ENCODE results near the gene IGF2. TPM values are rescaled to one million over a fixed set of nuclear protein-coding genes. Genes with fewer than 3 reads are reported as not detected.

IGF2 gene
- total RNA-seq, 1 experiment from 2014 or later: 0.24 TPM

- DNase-seq (ENCODE audit: low read depth): no peak
Observed at GRCh38 chr11:2154195-2154585, 15.0 kb upstream of the IGF2 start.

GRCh38 chr11:2153581-2154194, 14.5 kb upstream of the IGF2 start:
- DNase-seq (ENCODE audit: low read depth): no peak

- peak; percentile 59 for DNase-seq (ENCODE audit: low read depth)
Observed at GRCh38 chr11:2151500-2152257, 12.5 kb upstream of the IGF2 start.

GRCh38 chr11:2149864-2150847, 11.0 kb upstream of the IGF2 start:
- no peak for DNase-seq (ENCODE audit: low read depth)

GRCh38 chr11:2149460-2149859, 10.3 kb upstream of the IGF2 start:
- no peak for DNase-seq (ENCODE audit: low read depth)

- DNase-seq (ENCODE audit: low read depth): no peak
Observed at GRCh38 chr11:2148595-2148994, 9.4 kb upstream of the IGF2 start.

- no peak for DNase-seq (ENCODE audit: low read depth)
Observed at GRCh38 chr11:2147391-2147790, 8.2 kb upstream of the IGF2 start.

GRCh38 chr11:2146051-2146450, 6.9 kb upstream of the IGF2 start:
- DNase-seq (ENCODE audit: low read depth): no peak

- no peak for DNase-seq (ENCODE audit: low read depth)
Observed at GRCh38 chr11:2144544-2145248, 5.5 kb upstream of the IGF2 start.

- no peak for DNase-seq (ENCODE audit: low read depth)
Observed at GRCh38 chr11:2143799-2144543, 4.8 kb upstream of the IGF2 start.

- no peak for DNase-seq (ENCODE audit: low read depth)
Observed at GRCh38 chr11:2143477-2143798, 4.2 kb upstream of the IGF2 start.

- DNase-seq (ENCODE audit: low read depth): no peak
Observed at GRCh38 chr11:2142762-2143202, 3.6 kb upstream of the IGF2 start.

GRCh38 chr11:2142300-2142759, 3.1 kb upstream of the IGF2 start:
- DNase-seq (ENCODE audit: low read depth): no peak

- no peak for DNase-seq (ENCODE audit: low read depth)
Observed at GRCh38 chr11:2140411-2141400, 1.5 kb upstream of the IGF2 start.

- DNase-seq (ENCODE audit: low read depth): no peak
Observed at GRCh38 chr11:2139621-2140337, 590 bp upstream of the IGF2 start.

- no peak for DNase-seq (ENCODE audit: low read depth)
Observed at GRCh38 chr11:2138431-2139122, 612 bp downstream of the IGF2 start.

- no peak for DNase-seq (ENCODE audit: low read depth)
Observed at GRCh38 chr11:2138068-2138430, 1.1 kb downstream of the IGF2 start.
